HG02678 (cell line): ENCODE measurements around the gene NUS1.
A peak's percentile ranks its signal among the peaks of the same experiment; 100 is the strongest.
"Not testable (repeated sequence)": the region's sequence is repeated elsewhere in the genome, so short reads cannot be mapped to it uniquely, and the experiment has no call there.

ENCODE experiments used
- ATAC-seq: cut with Tn5 transposase; IDR thresholded peaks from one replicate; pipeline ENCODE4 v1.9.1; 2021; ENCODE audit warnings: mild to moderate bottlenecking, moderate library complexity; ENCODE audit not compliant: unreplicated experiment

Gene NUS1

DNA sequence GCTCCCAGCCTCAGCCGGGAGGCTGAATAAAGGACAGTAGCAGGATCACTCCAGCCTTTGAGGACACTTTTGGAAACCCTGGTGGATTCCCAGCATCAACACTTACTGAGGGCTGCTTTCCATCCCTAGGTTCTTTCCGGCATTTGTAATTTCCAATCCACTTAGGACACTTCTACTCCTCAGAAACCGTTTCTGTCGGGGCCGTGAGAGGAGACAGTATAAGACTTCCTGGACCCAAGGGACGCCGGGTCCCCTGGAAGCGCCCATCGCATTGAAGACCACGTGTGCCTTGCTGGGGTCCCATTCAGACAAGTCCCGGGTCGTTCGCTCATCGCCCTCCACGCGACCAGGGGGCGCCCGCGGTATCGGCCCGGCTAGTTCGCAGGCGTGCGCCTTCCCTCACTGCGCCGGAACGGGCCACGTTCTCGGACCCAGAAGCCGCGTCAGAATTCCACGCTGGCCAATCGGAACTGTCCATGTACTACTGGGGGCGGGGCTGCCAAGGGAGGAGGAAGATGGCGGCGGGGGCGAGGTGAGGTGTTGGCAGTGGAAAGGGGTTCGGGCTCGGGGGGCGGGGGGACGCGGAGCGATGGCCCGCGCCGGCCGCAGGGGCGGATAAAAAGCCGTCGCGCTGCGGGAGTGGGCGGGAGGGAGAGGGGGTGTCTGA, at the start of gene NUS1:
NUS1 (plus strand) TSS at position 479 of the 667 bp plus-strand sequence. CDS start 202 bp downstream, outside the sequence.
- peak; percentile 97 for ATAC-seq

DNA sequence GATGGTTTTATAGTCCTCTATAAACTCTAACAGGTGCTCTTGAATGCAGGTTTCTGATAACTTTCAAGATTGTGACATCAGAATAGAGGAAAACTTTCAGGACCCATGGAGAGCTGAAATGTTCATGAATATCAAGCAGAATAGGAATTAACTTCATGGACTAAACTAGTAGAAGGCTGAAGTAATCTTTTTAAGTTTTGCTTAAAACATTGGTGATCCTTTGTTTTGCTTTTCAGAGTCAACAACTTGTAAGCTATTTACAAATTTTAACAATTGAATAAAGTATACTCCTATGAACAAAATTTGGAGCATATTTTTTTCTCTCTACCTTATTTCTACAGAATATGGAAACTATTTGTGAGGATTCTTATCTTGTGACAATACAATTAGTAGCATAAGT, 47.7 kb upstream of the NUS1 start:
- ATAC-seq: no peak

DNA sequence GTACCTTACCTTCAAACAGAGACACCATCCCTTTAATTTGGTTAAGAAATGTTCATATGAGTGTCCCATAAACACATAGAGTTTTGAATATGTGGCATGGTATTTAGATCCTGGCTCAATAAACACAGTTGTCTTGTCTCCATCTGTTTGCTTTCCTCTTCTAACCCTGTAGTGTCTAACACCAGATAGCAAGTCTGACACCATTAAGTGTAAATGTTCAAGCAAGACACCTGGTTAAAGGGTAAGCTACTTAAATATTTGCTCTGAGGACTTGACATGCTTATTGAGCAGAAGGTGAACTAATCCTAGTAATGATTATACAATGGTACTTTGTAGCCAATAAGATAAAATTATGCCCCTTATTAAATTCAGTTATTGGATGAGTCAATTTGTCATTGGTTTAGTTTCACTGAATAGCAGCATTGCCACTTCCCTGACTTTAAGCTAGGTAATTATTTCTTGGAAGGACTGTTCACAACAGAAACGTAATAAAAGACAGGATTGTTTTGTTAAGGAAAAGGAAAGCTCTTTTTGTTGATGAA, 46.1 kb upstream of the NUS1 start:
- no peak for ATAC-seq

DNA sequence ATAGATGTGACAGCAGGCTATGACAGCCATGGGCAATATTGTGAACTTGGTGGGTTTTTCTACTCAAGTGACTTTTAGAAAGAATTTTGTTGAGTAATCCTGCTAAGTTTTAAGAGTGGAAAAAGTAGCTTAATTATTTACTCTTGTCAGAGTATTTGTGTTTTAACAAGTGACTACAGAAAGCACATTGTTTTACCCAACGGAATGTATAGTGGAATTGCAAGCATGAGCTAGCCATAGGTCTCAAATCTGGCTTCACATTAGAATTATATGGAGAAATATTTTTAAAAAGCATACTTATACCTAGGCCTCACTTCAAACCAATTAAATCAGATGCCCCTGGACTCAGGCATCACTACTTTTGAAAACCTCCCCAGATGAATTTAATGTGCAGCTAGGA, 37.5 kb upstream of the NUS1 start:
- ATAC-seq: no peak

DNA sequence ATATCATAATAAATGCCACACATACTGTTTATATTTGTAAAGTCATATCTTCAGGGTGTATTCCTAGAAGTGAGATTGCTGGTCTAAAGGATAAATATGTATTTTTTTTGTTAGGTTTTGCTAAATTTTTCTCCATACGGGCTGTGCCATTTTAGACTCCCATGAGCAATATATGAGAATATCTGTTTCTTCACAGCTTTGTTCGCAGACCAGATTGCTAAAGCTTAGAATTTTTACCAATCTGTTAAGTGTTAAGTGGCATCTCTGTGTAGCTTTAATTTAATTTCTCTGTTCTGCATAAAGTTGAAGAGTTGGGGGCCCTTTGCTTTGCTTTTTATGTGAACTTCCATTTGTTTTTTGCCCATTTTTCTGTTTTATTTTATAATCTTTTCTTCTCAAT, 32.3 kb upstream of the NUS1 start:
- ATAC-seq: no peak

DNA sequence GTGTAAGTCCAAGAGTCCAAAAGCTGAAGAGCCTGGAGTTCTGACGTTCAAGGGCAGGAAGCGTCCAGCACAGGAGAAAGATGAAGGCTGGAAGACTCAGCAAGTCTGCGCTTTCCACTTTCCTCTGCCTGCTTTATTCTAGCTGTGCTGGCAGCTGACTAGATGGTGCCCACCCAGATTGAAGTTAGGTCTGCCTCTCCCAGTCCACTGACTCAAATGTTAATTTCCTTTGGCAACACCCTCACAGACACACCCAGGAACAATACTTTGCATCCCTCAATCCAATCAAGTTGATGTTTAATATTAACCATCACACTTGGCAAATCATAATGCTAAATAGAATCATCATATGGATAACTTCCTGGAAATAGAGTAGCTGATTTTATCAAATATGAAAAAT, 23.3 kb upstream of the NUS1 start:
- not testable (repeated sequence) for ATAC-seq

DNA sequence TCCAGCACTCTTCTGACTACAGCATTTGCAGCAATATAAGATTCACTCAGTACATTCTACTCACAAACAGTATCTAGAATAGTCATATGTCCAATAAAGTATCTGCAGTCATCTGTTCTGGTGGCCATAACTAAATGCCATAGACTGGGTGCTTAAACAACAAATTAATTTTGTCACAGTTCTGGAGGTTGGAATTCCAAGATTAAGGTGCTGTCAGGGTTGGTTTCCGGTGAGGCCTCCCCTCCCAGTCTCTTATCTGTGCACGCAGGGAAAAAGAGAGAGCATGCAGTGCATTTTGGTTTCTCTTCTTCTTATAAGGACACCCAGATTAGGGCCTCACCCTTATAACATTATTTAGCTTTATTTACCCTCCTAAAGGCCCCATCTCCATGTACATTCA, 21.3 kb upstream of the NUS1 start:
- ATAC-seq: no peak

DNA sequence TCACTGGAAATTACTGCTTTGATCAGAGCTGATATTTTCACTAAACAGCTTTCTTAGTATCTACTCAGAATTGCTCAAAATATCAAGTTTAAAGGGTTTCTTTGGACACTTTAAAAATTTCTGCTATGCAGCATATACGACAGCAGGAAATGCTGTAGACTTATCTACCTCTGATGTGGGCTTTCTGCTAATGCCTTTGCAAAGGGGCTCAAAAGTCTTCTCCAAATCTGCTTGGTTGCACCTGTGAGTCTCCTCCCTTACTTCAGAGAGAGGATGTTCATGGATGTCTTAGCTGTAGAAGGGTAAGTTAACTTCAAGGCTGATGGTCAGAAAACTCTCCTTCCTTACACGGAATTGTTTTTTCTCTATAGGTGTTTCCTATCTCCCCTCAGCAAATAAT, 19.9 kb upstream of the NUS1 start:
- ATAC-seq: no peak

DNA sequence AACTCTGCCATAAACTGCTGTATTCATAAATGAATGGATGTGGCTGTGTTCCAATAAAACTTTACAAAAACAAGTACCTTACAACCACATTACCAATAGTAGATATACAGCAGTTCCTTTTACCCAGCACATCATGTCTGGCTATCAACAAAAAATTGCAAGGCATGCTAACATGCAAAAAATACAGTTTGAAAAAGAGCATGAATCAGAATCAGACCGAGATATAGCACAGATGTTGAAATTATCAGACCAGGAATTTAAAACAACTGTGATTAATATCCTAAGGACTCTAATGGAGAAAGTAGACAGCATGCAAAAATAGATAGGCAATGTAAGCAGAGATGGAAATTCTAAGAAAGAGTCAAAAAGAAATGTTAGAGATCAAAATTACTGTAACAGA, 8.4 kb upstream of the NUS1 start:
- no peak for ATAC-seq

DNA sequence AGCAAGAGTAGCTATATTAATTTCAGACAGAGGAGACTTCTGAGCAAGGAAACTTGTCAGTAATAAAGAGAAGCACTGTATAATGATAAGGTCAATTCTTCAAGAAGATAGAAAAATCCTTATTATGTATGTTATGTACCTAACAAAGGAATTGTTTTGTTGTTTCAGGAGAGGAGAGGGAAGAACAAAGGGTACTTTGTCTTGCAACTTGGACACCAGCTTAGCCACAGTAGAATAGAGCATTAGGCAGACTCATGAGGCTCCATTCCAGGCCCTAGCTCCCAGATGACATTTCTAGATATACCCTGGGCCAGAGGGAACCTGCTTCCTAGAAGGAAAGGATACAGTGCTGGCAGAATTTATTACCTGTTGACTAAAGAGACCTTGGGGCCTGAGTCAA, 6.5 kb upstream of the NUS1 start:
- no peak for ATAC-seq

DNA sequence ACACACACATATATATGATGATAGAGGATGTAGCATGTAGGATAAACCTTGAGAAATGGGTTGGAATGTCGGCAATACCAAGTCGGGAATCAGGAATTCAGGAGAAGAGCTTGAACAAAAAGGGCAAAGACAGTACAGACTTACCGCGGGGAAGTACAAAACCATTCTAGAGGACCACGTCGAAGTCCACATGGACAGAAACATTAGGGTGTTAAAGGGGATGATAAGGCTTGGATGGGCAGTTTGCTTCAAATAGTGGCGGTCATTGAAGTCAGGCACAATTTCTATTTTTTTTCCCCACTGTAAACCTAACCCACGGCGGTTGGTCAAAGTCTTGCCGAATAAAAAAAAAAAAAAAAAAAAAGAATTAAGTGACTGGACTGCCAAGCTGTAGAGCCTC, 766 bp upstream of the NUS1 start:
- ATAC-seq: no peak

DNA sequence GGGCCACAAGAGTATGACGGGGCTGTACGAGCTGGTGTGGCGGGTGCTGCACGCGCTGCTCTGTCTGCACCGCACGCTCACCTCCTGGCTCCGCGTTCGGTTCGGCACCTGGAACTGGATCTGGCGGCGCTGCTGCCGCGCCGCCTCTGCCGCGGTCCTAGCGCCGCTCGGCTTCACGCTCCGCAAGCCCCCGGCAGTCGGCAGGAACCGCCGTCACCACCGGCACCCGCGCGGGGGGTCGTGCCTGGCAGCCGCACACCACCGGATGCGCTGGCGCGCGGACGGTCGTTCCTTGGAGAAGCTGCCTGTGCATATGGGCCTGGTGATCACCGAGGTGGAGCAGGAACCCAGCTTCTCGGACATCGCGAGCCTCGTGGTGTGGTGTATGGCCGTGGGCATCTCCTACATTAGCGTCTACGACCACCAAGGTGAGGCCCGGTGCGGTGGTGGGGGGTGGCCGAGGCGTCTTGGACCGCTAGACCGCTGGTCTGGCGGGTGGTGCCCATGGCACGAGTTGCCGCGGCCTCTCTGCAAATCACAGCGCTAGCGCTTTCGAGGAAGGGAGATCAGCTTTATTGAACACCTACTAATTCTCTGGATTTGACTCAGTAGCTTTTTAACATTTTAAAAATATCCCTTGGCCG, 511 bp downstream of the NUS1 start:
- ATAC-seq: peak; percentile 25

DNA sequence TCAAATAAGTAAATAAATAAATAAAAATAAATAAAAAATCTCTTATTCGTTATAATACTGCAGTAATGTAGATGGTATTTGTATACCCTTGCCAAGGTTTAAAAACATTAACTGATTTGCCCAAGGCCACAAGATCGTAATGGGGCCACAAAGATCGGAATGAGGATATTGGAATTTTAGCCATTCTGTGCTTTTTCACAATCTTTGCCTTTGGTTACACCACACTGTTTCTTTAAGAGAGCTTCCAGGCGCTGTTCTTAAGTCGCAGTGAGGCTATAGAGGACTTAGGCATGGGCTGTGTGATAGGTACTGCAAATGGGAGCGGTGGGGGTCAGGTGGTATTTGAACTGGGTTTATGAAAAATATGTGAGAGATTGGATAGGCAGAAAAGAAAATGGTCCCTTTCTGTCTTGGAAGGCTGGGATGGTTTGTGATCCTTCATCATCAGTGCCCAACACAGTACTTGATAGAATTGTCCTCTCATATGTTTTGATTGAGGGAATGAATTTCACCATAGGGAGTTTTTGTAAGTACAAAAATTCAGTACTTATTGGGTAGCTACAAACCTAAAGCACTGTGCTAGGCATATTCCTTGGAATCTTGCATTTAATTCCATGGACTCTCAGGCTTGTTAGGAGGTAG, 1.4 kb downstream of the NUS1 start:
- ATAC-seq: no peak

DNA sequence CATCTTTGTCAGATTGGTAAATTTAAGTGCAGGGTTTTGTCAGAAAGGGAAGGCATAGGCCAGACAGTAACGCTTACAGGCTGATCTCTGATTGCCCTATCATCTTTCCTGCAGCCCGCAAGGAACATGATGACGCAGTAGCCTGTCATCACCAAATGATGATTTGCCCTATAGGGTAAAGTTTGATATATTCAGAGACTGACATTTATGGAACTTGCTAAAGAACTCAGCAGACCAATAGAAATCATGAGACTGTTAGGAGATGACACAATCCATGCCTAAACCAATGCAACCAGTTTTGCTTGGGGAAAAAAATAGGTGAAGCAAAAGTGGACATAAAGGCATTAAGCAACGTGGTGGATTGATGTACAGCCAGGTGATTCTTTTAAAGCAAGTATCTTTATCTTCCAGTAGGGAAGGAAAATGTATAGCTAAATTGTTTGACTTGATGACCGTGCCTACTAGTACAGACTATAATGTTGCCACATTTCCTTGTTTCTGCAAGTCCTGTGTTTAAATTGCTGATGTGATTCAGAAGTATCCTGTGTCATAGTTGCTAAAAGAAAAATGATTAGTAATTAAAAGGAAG, 2.4 kb downstream of the NUS1 start:
- no peak for ATAC-seq

DNA sequence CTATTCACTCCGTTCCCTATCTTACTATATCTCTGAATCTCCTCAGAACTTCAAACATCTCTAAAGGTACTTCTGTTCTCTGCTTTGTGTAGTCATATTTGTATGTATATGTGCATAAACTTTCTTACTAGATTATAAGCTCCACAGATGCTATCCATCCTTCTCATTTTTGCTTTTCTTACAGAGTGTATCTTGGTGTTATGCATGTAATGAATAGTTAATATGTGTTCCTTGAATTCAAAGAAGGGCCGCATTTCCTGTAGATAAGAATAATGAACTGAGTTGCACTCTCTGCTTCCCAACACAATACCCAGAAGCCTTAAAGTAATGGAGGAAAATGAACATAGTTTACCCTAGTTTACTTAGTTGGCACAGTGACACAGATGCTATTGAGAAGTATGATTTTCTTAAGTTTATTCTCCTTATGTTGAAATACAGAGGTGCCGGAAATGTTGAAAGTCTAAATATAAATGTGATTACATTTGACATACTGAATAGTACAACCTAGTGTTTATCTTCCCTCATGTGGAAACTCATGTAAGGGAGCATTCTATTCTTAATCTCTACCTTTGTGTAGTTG, 6.0 kb downstream of the NUS1 start:
- no peak for ATAC-seq

DNA sequence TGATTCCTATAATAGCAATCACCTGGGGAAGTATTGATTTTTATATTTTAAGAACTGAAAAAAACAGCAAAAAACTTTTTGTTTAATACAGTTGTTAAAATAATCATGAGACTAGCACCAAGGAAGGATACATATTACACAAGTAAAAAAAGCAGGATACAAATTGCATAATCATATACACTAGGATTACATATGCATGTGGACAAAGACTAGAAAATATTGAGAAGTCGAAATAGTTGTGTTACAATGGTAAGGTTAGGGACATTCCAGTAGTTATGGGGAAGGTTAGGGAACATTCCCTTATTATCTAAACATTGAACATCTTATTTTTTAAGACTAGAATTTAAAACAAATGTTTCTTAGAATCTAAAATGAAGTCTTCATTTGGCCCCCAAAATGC, 9.5 kb downstream of the NUS1 start:
- ATAC-seq: no peak

DNA sequence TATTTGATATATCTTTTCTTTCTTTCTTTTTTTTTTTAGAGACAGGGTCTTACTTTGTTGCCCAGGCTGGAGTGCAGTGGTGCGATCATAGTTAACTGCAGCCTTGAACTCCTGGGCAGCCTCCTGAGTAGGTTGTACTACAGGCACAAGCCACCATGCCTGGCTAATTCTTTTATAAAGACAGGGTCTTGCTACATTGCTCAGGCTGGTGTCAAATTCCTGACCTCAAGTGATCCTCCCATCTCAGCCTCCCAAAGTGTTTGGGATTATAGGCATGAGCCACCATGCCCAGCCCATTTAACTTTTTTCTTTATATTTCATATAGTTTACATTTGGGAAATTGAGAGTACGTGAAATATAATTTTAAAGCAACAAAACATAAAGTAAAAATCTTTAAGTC, 10.1 kb downstream of the NUS1 start:
- ATAC-seq: no peak

DNA sequence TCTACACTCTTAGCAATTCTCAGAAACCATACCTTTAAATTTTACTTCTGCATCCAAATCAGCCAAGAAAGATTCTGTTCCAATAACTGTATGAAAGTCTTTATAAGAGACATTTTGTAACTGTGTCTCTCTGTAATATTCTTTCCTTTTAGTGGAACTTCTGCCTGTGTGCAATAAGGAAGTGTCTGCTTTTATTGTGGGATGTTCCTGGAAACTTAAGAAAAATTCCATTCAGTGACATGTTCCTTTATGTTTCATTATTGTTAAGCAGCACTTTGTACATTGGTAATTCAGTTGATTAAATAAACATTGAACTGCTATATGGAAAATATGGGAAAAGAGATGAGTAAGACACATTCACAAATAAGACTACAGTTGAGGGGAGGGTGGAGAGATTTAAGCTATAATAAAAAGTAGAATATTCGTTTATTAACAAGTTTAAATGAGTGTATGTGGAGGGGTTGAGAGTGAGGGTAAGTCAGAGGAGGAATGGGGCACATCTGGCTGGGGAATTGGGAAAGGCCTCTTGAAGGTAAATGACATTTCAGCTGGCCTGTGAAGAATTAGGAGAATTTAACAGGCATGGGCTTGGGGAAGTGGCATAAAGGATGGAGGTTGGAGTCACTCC, 11.9 kb downstream of the NUS1 start:
- ATAC-seq: no peak

DNA sequence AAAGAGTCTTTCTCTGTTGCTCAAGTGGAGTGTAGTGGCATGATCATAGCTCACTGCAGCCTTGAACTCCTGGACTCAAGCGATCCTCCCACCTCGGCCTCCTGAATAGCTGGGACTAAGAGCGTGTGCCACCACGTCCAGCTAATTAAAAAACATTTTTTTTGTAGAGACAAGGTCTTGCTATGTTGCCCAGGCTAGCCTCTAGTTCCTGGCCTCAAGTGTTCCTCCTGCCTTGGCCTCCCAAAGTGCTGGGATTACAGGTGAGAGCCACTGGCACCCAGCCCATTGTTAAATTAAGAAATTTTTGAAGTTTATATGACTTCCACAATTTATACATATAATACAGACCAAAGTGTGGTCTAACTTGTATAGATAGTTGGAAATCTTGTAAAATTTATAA, 14.3 kb downstream of the NUS1 start:
- ATAC-seq: not testable (repeated sequence)

DNA sequence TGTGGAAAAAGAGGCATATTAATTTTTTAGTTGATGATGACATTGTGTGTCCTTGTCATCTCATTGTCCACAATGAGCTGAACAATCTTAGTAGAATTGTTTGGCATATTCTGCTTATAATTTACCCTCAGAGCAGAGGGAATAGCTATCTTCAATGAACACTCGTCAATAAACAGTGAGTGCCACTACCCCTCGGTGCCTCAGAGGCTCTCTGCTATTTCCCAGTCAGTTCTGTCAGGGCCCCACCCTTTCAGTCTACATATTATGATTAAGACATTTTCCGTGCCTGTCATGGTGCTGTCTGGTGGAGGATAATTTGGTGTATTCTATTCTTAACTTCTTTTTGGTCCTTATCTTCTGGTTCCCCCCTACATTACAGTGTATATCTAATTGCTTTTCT, 31.2 kb downstream of the NUS1 start:
- ATAC-seq: no peak

DNA sequence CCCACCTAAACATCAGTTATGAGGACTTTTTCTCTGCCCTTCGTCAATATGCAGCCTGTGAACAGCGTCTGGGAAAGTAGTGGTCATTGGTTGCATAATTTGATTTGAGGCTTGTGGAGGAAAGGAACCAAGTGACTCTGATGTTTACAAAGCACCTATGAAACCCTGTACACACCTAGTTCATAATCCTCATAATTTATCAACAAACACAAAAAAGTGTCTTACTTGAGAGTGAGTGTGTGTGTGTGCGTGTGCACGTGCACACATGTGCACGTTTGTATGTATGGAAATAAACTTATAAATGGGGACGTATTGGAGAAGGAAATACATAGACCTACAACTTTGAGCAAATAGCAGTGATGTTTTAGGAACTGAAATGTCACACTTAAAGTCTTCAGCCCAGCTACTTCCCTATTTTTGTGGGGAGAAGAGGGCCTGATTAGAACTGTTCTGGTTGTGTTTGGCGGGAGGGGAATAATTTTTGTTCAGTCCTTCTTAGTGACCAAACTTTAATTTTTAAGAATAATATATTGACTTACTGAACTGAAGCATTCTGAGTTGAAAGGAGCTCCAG, 31.8 kb downstream of the NUS1 start:
- not testable (repeated sequence) for ATAC-seq
